NCI-H510A (cell line): ENCODE results near the gene GRIK4.

Experiments used
- DNase-seq: peaks from one replicate; lab custom pipeline; 2025; lab: John Stamatoyannopoulos, UW

Gene GRIK4

GRCh38 chr11:120675171-120675570, 163.6 kb downstream of the GRIK4 start:
- DNase-seq = no peak

GRCh38 chr11:120676991-120677390, 165.4 kb downstream of the GRIK4 start:
- DNase-seq = no peak

- DNase-seq = no peak
These were observed 168.8 kb downstream of the GRIK4 start for GRCh38 chr11:120680322-120680721.

- no peak for DNase-seq
These were observed 170.1 kb downstream of the GRIK4 start for GRCh38 chr11:120681434-120682331.

- DNase-seq = no peak
These were observed 170.7 kb downstream of the GRIK4 start for GRCh38 chr11:120682332-120682649.

- DNase-seq = no peak
These were observed 171.3 kb downstream of the GRIK4 start for GRCh38 chr11:120682866-120683265.

GRCh38 chr11:120686516-120686915, 175.0 kb downstream of the GRIK4 start:
- no peak for DNase-seq

GRCh38 chr11:120688163-120688562, 176.6 kb downstream of the GRIK4 start:
- no peak for DNase-seq

GRCh38 chr11:120689596-120690275, 178.2 kb downstream of the GRIK4 start:
- DNase-seq = no peak

- DNase-seq = no peak
These were observed 178.9 kb downstream of the GRIK4 start for GRCh38 chr11:120690406-120690805.

- DNase-seq = no peak
These were observed 183.2 kb downstream of the GRIK4 start for GRCh38 chr11:120694726-120695125.

GRCh38 chr11:120695426-120695825, 183.9 kb downstream of the GRIK4 start:
- DNase-seq = no peak

- no peak for DNase-seq
These were observed 184.4 kb downstream of the GRIK4 start for GRCh38 chr11:120695939-120696338.

GRCh38 chr11:120696597-120697218, 185.2 kb downstream of the GRIK4 start:
- DNase-seq = no peak

GRCh38 chr11:120698918-120699317, 187.4 kb downstream of the GRIK4 start:
- DNase-seq = no peak

GRCh38 chr11:120702656-120703055, 191.1 kb downstream of the GRIK4 start:
- no peak for DNase-seq

GRCh38 chr11:120703358-120704152, 192.0 kb downstream of the GRIK4 start:
- no peak for DNase-seq

GRCh38 chr11:120704256-120704750, 192.8 kb downstream of the GRIK4 start:
- no peak for DNase-seq

- DNase-seq = no peak
These were observed 194.7 kb downstream of the GRIK4 start for GRCh38 chr11:120706257-120706656.

- DNase-seq = no peak
These were observed 195.6 kb downstream of the GRIK4 start for GRCh38 chr11:120707098-120707497.

GRCh38 chr11:120707663-120708062, 196.1 kb downstream of the GRIK4 start:
- no peak for DNase-seq
